ENCODE results near the gene ICOSLG.
"Not testable (repeated sequence)": the region's sequence is repeated elsewhere in the genome, so short reads cannot be mapped to it uniquely, and the experiment has no call there.

ICOSLG gene

GRCh38 chr21:44202590-44203299 is 38.0 kb downstream of the ICOSLG start:
- not testable (repeated sequence) for H3K27ac ChIP-seq

GRCh38 chr21:44199997-44200396 is 40.7 kb downstream of the ICOSLG start:
- H3K27ac ChIP-seq: not testable (repeated sequence)

GRCh38 chr21:44199448-44199847 is 41.3 kb downstream of the ICOSLG start:
- TF ChIP-seq ZFX (IDR thresholded peaks at IDR 0.05) (no peak), CTCF (conservative IDR thresholded peaks at IDR 0.05) (no peak)
- H3K27ac ChIP-seq: no peak overlapping the region

GRCh38 chr21:44197156-44197516 is 43.6 kb downstream of the ICOSLG start:
- H3K27ac ChIP-seq: not testable (repeated sequence)

GRCh38 chr21:44196212-44197155 is 44.3 kb downstream of the ICOSLG start:
- not testable (repeated sequence) for H3K27ac ChIP-seq

GRCh38 chr21:44194888-44195287 is 45.9 kb downstream of the ICOSLG start:
- not testable (repeated sequence) for H3K27ac ChIP-seq

GRCh38 chr21:44194451-44194850 is 46.3 kb downstream of the ICOSLG start:
- not testable (repeated sequence) for H3K27ac ChIP-seq

GRCh38 chr21:44193108-44193507 is 47.6 kb downstream of the ICOSLG start:
- H3K27ac ChIP-seq: not testable (repeated sequence)

GRCh38 chr21:44190349-44191271 is 50.1 kb downstream of the ICOSLG start:
- H3K27ac ChIP-seq: not testable (repeated sequence)

- not testable (repeated sequence) for H3K27ac ChIP-seq
Measured at GRCh38 chr21:44184862-44185261, 55.9 kb downstream of the ICOSLG start.

- H3K27ac ChIP-seq: not testable (repeated sequence)
Measured at GRCh38 chr21:44182202-44182601, 58.5 kb downstream of the ICOSLG start.

GRCh38 chr21:44181506-44181905 is 59.2 kb downstream of the ICOSLG start:
- not testable (repeated sequence) for H3K27ac ChIP-seq

GRCh38 chr21:44176127-44176526 is 64.6 kb downstream of the ICOSLG start:
- not testable (repeated sequence) for H3K27ac ChIP-seq

GRCh38 chr21:44175189-44175588 is 65.6 kb downstream of the ICOSLG start:
- H3K27ac ChIP-seq: not testable (repeated sequence)

All from C4-2B (cell line).